Measurements from ENCODE around the gene TMEM212. TPM values are rescaled to one million over a fixed set of nuclear protein-coding genes. Genes with fewer than 3 reads are reported as not detected.

Gene TMEM212
- total and polyA plus RNA-seq, 2 of the 13 experiments (the other 11 are each of a cell fraction or from before 2014, with no cell fraction given) = not detected

DNA sequence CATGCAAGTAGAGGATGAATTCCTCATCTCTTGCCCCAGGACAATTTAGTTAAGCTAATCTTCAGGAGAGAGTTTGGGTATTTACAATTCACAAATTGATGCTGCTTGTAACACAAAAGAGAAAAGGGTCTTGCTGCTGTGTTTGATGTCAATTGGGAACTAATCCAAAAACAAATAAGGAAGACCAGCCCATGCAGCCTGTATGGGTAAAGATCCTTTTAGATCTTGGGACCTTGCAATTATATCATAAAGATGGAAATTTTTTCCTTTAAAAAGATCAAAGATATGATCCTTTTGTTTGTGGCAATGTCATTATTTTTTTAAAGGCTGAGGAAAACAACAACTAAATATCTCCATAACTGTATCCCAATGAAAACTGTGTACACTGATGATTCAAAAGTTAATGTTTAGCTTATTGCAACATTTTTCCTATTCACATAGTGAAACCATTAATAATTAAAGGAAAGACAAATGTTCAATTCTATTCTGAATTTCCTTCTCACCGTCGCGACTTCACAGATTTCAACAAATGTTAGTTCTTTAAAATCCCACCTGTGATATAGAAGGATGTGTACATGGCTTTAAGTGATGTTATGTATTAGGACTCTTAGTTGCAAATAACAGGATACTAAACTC lies 40.2 kb downstream of the TMEM212 start (continued):
- TF ChIP-seq ARID2 (CRISPR knock-in tag; IDR thresholded peaks at IDR 0.05; ENCODE audit: borderline replicate concordance) (peak; percentile 77; the same call in 1 of the 2 replicates), ZKSCAN5 (CRISPR knock-in tag; IDR thresholded peaks at IDR 0.05) (no peak), JARID2 (CRISPR knock-in tag; IDR thresholded peaks at IDR 0.05; ENCODE audit: insufficient replicate concordance) (no peak), FOXP1 (IDR thresholded peaks at IDR 0.05) (peak; percentile 56), FOXP1 (CRISPR knock-in tag; IDR thresholded peaks at IDR 0.05) (peak; percentile 95), MAF1 (CRISPR knock-in tag; IDR thresholded peaks at IDR 0.05; ENCODE audit: borderline replicate concordance) (no peak), ZNF484 (CRISPR knock-in tag; IDR thresholded peaks at IDR 0.05; ENCODE audit: borderline replicate concordance, low read depth) (no peak), EHMT2 (IDR thresholded peaks at IDR 0.05; ENCODE audit: borderline replicate concordance, low read depth, low read length) (peak; percentile 83; the same call in 1 of the 2 replicates), ZNF816 (CRISPR knock-in tag; IDR thresholded peaks at IDR 0.05; ENCODE audit: borderline replicate concordance) (no peak), PHB2 (IDR thresholded peaks at IDR 0.05; ENCODE audit: partially characterized antibody) (no peak), PTBP1 (IDR thresholded peaks at IDR 0.05; ENCODE audit: low read depth, low read length, poor library complexity, severe bottlenecking) (no peak), REL (CRISPR knock-in tag; conservative IDR thresholded peaks at IDR 0.05) (no peak), SOX13 (IDR thresholded peaks at IDR 0.05) (peak; percentile 86), SOX13 (CRISPR knock-in tag; conservative IDR thresholded peaks at IDR 0.05 in 1 of 2, IDR thresholded peaks at IDR 0.05 in 1 of 2) (peak in 1 of 2 experiments; percentile 96; a peak in 2 of 4 replicates)
- TF ChIP-seq, protein P1, sequence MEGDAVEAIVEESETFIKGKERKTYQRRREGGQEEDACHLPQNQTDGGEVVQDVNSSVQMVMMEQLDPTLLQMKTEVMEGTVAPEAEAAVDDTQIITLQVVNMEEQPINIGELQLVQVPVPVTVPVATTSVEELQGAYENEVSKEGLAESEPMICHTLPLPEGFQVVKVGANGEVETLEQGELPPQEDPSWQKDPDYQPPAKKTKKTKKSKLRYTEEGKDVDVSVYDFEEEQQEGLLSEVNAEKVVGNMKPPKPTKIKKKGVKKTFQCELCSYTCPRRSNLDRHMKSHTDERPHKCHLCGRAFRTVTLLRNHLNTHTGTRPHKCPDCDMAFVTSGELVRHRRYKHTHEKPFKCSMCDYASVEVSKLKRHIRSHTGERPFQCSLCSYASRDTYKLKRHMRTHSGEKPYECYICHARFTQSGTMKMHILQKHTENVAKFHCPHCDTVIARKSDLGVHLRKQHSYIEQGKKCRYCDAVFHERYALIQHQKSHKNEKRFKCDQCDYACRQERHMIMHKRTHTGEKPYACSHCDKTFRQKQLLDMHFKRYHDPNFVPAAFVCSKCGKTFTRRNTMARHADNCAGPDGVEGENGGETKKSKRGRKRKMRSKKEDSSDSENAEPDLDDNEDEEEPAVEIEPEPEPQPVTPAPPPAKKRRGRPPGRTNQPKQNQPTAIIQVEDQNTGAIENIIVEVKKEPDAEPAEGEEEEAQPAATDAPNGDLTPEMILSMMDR (CRISPR knock-in tag; IDR thresholded peaks at IDR 0.05) = no peak
- TF ChIP-seq, protein P2, sequence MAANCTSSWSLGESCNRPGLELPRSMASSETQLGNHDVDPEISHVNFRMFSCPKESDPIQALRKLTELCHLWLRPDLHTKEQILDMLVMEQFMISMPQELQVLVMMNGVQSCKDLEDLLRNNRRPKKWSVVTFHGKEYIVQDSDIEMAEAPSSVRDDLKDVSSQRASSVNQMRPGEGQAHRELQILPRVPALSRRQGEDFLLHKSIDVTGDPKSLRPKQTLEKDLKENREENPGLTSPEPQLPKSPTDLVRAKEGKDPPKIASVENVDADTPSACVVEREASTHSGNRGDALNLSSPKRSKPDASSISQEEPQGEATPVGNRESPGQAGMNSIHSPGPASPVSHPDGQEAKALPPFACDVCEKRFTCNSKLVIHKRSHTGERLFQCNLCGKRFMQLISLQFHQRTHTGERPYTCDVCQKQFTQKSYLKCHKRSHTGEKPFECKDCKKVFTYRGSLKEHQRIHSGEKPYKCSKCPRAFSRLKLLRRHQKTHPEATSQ (CRISPR knock-in tag; IDR thresholded peaks at IDR 0.05; ENCODE audit: borderline replicate concordance) = peak; percentile 70; the same call in 1 of the 2 replicates
- TF ChIP-seq, protein P3, sequence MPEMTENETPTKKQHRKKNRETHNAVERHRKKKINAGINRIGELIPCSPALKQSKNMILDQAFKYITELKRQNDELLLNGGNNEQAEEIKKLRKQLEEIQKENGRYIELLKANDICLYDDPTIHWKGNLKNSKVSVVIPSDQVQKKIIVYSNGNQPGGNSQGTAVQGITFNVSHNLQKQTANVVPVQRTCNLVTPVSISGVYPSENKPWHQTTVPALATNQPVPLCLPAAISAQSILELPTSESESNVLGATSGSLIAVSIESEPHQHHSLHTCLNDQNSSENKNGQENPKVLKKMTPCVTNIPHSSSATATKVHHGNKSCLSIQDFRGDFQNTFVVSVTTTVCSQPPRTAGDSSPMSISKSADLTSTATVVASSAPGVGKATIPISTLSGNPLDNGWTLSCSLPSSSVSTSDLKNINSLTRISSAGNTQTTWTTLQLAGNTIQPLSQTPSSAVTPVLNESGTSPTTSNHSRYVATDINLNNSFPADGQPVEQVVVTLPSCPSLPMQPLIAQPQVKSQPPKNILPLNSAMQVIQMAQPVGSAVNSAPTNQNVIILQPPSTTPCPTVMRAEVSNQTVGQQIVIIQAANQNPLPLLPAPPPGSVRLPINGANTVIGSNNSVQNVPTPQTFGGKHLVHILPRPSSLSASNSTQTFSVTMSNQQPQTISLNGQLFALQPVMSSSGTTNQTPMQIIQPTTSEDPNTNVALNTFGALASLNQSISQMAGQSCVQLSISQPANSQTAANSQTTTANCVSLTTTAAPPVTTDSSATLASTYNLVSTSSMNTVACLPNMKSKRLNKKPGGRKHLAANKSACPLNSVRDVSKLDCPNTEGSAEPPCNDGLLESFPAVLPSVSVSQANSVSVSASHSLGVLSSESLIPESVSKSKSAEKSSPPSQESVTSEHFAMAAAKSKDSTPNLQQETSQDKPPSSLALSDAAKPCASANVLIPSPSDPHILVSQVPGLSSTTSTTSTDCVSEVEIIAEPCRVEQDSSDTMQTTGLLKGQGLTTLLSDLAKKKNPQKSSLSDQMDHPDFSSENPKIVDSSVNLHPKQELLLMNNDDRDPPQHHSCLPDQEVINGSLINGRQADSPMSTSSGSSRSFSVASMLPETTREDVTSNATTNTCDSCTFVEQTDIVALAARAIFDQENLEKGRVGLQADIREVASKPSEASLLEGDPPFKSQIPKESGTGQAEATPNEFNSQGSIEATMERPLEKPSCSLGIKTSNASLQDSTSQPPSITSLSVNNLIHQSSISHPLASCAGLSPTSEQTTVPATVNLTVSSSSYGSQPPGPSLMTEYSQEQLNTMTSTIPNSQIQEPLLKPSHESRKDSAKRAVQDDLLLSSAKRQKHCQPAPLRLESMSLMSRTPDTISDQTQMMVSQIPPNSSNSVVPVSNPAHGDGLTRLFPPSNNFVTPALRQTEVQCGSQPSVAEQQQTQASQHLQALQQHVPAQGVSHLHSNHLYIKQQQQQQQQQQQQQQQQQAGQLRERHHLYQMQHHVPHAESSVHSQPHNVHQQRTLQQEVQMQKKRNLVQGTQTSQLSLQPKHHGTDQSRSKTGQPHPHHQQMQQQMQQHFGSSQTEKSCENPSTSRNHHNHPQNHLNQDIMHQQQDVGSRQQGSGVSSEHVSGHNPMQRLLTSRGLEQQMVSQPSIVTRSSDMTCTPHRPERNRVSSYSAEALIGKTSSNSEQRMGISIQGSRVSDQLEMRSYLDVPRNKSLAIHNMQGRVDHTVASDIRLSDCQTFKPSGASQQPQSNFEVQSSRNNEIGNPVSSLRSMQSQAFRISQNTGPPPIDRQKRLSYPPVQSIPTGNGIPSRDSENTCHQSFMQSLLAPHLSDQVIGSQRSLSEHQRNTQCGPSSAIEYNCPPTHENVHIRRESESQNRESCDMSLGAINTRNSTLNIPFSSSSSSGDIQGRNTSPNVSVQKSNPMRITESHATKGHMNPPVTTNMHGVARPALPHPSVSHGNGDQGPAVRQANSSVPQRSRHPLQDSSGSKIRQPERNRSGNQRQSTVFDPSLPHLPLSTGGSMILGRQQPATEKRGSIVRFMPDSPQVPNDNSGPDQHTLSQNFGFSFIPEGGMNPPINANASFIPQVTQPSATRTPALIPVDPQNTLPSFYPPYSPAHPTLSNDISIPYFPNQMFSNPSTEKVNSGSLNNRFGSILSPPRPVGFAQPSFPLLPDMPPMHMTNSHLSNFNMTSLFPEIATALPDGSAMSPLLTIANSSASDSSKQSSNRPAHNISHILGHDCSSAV (CRISPR knock-in tag; IDR thresholded peaks at IDR 0.05; ENCODE audit: borderline replicate concordance) = no peak
- TF ChIP-seq, protein P4, sequence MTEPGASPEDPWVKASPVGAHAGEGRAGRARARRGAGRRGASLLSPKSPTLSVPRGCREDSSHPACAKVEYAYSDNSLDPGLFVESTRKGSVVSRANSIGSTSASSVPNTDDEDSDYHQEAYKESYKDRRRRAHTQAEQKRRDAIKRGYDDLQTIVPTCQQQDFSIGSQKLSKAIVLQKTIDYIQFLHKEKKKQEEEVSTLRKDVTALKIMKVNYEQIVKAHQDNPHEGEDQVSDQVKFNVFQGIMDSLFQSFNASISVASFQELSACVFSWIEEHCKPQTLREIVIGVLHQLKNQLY (CRISPR knock-in tag; IDR thresholded peaks at IDR 0.05) = 0 out of 2 replicates have a peak, but pooled peaks have one; percentile 51

Measured in HepG2 (cell line).